DMS79 (cell line): ENCODE measurements around the gene PWP2.
"Not testable (repeated sequence)": the region's sequence is repeated elsewhere in the genome, so short reads cannot be mapped to it uniquely, and the experiment has no call there.

ENCODE experiments used
- DNase-seq: peaks from one replicate; lab custom pipeline; 2025; lab: John Stamatoyannopoulos, UW

The PWP2 gene

GRCh38 chr21:44138039-44138438, 30.8 kb downstream of the PWP2 start:
- not testable (repeated sequence) for DNase-seq

- DNase-seq: not testable (repeated sequence)
Observed at GRCh38 chr21:44139787-44140551, 32.8 kb downstream of the PWP2 start.

DNA sequence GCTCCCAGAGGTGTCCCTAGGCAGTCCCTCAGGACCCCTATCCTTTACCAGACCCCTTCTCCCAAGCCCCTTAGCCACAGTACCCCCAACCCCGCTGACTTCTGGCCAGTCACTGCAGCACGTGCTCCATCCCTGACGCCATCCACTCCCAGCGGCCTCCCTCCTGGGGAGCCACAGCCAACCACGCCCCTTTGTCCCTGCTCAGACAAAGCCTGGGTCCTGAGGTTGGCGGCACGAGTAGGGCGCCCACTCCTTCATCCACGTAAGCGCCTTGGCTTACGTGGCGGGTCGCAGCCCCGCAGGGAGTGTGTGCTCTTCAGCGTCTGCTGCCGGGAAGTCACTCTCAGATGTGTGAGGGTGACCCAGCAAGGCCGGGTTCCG, 33.3 kb downstream of the PWP2 start:
- not testable (repeated sequence) for DNase-seq

- DNase-seq: not testable (repeated sequence)
Observed at GRCh38 chr21:44142470-44142869, 35.3 kb downstream of the PWP2 start.

DNA sequence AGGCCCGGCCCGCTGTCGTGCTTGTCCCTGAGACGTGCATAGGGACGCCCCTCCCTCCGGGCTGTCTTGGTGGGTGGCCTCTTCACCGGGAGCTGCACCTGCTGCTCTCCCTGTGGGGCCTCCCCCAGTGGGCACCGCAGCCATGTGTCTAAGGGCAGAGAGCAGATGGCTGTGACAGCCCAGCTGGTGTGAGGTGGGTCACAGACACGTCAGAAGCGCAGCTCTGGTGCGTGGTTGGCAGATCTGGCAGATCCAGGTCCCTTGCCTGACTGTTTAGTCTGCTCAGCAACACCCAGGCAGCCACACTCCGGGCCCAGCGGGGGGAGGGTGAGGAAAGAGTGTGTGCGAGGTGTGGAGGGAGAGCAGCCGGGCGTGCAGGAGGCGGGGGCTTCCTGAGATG, 36.2 kb downstream of the PWP2 start:
- not testable (repeated sequence) for DNase-seq

DNA sequence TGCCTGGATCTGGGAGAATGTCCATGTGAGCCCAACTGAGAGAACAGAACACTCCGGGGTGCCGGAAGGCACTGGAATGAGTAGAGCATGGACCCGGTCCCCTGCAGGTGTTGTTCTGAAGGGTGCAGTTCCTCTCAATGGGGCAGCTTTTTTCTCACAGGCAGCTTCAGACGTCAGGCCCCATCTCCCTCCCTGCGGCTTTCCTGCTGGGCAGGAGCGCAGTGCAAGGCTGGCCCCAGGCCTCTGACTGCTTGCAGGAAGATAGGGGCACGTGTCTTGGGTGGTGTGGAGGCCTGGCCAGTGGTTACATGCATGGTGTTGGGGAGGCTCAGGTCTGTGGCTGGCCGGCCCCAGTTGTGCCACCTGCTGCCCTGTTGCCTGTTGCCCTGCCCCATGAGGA, 36.8 kb downstream of the PWP2 start:
- DNase-seq: not testable (repeated sequence)

DNA sequence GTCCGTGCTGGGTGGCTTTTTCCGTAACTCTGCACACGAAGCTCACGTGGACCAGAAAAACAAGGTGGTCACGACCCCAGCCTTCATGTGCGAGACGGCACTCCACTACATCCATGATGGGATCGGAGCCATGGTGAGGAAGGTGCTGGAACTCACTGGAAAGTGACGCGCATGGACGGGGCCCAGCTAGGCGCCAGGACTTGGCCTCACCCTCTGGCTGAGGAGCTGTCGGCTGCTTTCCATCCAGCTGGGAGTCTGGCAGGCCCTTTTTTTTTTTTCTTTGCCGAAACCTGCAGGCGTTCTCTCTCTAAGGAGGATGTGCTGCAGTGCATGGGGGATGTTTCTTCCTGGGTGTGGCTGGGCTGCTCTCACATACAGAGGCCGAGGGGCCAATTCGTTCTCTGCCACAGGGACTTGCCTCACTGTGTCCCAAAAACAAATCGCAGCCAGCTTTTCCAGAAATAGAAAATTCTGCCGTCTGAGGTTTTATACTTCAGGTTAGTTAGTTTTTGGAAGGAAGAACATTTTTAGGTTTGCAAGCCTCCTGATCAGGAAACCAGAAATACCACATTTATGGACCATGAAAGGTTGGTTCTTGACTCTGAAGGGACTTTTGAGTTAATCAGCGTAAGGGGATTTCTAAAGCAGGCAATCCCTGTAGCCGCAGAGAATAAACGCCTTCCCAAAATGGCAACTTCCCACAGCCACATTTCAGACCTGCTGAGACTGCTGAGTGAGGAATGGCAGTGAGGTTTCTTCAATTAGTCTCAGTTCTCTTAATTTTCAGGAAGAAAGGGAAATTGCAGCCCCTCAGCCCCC, 37.8 kb downstream of the PWP2 start:
- not testable (repeated sequence) for DNase-seq

DNA sequence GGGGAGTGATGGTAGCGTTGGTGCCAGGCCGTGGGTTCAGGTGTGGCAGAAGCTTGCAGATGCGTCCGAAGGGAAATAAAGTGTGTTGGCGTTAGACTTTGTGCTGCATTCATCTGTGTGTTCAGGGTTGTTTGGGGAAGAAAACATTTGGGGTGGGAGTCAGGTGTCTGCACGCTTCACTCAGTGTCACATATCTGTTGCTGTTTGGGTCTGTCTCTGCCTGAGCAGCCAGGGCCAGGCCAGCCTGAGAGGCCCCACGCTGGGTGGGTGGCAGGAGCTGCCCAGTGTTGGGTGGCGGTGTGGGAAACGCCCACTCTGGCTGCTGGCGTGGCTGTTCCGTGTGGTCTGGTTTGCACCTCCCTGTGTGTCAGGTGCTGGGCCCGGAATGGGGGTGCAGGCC, 38.4 kb downstream of the PWP2 start:
- not testable (repeated sequence) for DNase-seq

DNA sequence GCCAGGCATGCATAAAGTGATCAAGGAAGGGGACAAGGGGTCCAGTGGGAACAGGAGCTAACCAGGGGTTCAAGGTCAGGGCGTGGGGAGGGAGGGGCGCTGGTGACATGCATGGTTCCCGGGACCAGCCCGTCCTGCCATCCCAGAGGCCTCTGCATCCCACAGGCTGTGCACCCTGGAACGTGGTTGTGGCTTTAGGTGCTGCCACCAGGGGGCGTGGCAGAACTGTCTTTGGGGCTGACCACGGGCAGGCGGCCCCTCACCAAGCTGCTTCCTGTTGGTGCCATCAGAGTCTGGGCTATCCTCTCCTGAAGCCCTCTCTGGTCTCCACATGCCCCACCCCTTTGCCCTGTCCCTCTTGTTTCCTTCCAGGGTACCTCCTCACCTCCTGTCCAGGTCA, 39.9 kb downstream of the PWP2 start:
- not testable (repeated sequence) for DNase-seq

GRCh38 chr21:44150255-44150654, 43.1 kb downstream of the PWP2 start:
- DNase-seq: not testable (repeated sequence)

DNA sequence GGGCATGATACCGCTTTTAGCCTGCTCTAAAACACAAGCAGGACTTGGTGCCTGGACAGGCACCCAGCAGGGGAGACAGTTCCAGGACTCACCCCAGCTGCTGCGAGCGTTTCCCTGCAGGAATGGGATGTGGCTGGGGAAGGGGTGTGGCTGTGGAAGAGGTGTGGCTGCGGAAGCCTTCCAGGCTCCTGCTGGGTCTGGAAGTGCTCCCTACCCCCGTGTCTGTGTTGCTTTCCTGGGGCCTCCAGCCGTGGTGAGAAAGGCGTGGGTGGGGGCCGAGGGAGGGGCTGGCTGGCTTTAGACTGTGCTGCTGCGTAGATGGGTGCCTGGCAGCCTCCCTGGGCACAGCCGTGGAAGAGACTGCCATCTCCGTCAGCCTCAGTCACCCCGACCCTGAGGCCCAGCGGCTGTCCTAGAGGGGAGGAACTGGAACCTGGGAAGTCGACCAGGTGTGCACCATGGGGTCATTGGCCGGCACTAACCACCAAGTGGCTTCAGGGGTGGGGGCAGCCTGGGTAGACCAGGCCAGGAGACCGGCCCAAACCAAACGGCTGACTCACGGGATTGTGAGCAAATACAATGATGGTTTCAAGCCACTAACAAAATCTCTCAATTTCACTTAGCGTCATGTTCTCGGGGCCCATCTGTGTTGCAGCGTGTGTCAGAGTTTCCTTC, 46.2 kb downstream of the PWP2 start:
- DNase-seq: not testable (repeated sequence)

DNA sequence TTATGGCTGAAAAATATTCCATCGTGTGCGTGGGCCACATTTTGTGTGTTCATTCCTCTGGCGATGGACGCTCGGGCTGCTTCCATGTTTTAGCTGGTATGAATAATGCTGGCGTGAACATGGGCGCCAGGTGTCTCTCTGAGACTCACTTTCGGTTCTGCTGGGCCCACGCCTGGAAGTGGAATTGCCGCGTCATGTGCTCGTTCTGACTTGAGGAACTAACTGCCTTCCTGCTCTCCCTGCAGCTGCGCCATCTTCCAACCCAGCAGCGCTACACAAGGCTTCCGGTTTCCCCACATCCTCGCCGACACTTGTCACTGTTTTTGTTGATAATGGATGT, 46.7 kb downstream of the PWP2 start:
- DNase-seq: not testable (repeated sequence)

- DNase-seq: not testable (repeated sequence)
Observed at GRCh38 chr21:44154816-44155230, 47.6 kb downstream of the PWP2 start.

GRCh38 chr21:44155231-44155993, 48.2 kb downstream of the PWP2 start:
- not testable (repeated sequence) for DNase-seq

GRCh38 chr21:44155994-44156380, 48.8 kb downstream of the PWP2 start:
- not testable (repeated sequence) for DNase-seq

- not testable (repeated sequence) for DNase-seq
Observed at GRCh38 chr21:44157439-44158081, 50.4 kb downstream of the PWP2 start.

- not testable (repeated sequence) for DNase-seq
Observed at GRCh38 chr21:44158082-44158468, 50.9 kb downstream of the PWP2 start.

GRCh38 chr21:44159349-44160297, 52.4 kb downstream of the PWP2 start:
- not testable (repeated sequence) for DNase-seq

DNA sequence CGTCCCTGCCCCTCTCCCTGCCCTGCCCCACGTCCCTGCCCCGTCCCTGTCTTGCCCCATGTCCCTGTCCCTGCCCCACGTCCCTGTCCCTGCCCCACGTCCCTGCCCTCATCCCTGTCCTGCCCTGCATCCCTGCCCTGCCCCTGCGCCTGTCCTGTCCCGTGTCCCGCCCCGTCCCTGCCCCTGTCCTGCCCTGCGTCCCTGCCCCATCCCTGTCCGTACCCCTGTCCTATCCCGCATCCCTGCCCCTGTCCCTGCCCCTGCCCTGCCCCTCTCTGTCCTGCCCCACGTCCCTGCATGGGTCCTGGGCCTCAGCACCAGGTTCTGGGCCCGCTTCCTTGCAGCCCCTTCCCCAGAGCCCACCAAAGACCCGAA, 53.1 kb downstream of the PWP2 start:
- not testable (repeated sequence) for DNase-seq

- not testable (repeated sequence) for DNase-seq
Observed at GRCh38 chr21:44160821-44161220, 53.6 kb downstream of the PWP2 start.
